Measurements from ENCODE around the gene UCN3. TPM values are rescaled to one million over a fixed set of nuclear protein-coding genes. Genes with fewer than 3 reads are reported as not detected.
A peak's percentile ranks its signal among the peaks of the same experiment; 100 is the strongest.

Gene UCN3
- polyA plus RNA-seq, 2 of the 4 experiments (the other 2 are of a cell fraction): not detected

DNA sequence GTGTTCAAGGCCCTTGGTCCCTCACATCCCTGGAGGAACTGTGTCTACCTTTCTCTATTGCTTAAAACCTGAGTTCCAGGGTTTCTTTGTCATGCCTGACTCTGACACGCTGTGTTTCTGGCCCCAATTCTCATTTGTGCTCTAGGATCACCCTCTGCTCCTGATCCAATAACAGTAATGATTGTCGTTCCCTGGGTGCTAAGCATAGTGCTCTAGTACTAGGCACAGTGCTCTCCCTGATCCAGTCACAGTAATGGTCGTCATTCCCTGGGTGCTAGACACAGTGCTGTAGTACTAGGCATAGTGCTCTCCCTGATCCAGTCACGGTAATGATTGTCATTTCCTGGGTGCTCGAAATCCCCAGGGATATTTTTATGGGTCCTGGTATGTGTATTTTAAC, 46.6 kb upstream of the UCN3 start:
- TF ChIP-seq KDM5A (IDR thresholded peaks at IDR 0.05) (no peak), JUN (IDR thresholded peaks at IDR 0.05) (no peak), NPAS2 (CRISPR knock-in tag; IDR thresholded peaks at IDR 0.05; ENCODE audit: borderline replicate concordance) (no peak), RARB (CRISPR knock-in tag; IDR thresholded peaks at IDR 0.05) (no peak), HOXB13 (CRISPR knock-in tag; IDR thresholded peaks at IDR 0.05; ENCODE audit: low read depth) (no peak)
- TF ChIP-seq, protein P1, sequence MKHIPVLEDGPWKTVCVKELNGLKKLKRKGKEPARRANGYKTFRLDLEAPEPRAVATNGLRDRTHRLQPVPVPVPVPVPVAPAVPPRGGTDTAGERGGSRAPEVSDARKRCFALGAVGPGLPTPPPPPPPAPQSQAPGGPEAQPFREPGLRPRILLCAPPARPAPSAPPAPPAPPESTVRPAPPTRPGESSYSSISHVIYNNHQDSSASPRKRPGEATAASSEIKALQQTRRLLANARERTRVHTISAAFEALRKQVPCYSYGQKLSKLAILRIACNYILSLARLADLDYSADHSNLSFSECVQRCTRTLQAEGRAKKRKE (CRISPR knock-in tag; IDR thresholded peaks at IDR 0.05; ENCODE audit: low read depth): no peak
- peaks cover 16% of the 10 kb centered on the region for H3K4me1 ChIP-seq
- FAIRE-seq (no peak), ATAC-seq (no peak), DNase-seq (ENCODE audit: low read depth in 1 of 2, low spot score in 1 of 2) (no peak)
- WGBS (ENCODE audit: missing lambda C conversion rate): 92% methylated on average over 5 of the region's 5 CpGs
- H3K4me2 ChIP-seq: peak overlapping the region; percentile 43
- peak overlapping the region; percentile 69 to 81 for H3K27ac ChIP-seq
- no peaks in the 10 kb centered on the region for H3K9me3 ChIP-seq
- ChIA-PET CTCF (interaction anchor here (0.9 to 1.5 kb wide), 4 partner anchors 11 to 469 kb away, joined by 3 to 4 read pairs (median 4); no protein-coding TSS in a partner anchor), POLR2A (interaction anchor here (1.3 kb wide), 1 partner anchor 333 kb away, joined by 3 read pairs; no protein-coding TSS in a partner anchor)
- H3K4me3 ChIP-seq: no peak overlapping the region

DNA sequence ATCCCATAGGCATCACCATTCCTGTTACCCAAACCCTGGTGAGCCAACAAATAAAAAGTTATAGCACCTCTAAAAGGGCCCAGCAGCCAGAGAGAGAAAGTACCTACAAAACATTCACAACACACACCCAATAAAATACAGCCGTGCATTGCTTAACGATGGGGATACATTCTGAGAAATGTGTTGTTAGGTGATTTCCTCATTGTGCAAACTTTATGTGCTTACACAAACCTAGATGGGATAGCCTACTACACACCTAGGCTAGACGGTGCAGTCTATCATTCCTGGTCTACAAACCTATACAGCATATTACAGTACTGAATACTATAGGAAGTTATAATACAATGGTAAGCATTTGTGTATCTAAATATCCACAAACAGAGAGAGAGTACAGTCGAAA, 44.9 kb upstream of the UCN3 start:
- Histone ChIP-seq H3K4me3 (no peak overlapping the region), H3K9me3 (no peaks in the 10 kb centered on the region), H3K4me1 (peaks cover 16% of the 10 kb centered on the region), H3K4me2 (no peak overlapping the region), H3K27ac (no peak overlapping the region)
- WGBS (ENCODE audit: missing lambda C conversion rate): 83% methylated on average over 4 of the region's 4 CpGs
- no peak for ATAC-seq
- no peak for DNase-seq (ENCODE audit: low read depth in 1 of 2, low spot score in 1 of 2)
- ChIA-PET POLR2A (no interaction called here), CTCF (interaction anchor here (0.7 kb wide), 1 partner anchor 53 kb away, joined by 3 read pairs; no protein-coding TSS in a partner anchor)
- FAIRE-seq: peak; percentile 7
- TF ChIP-seq FOSB (CRISPR knock-in tag; IDR thresholded peaks at IDR 0.05): no peak

DNA sequence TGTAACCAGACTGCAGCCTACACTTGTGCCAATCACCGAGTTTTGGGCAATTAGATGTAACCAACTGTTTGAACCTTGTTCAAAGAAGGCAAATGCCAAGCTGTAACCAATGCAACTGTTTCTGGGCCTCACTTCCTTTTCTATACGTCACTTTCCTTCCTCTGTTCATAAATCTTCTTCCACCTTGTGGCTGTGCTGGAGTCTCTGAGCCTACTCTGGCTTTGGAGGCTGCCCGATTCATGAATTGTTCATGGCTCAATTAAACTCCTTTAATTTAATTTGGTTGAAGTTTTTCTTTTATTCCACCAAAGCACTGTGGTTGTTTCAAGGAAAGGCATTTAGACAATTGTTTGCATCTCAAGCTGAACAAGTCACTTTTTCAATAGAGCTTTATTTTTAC, 43.5 kb upstream of the UCN3 start:
- ATAC-seq (no peak), DNase-seq (ENCODE audit: low read depth in 1 of 2, low spot score in 1 of 2) (no peak), FAIRE-seq (no peak)
- H3K4me2 ChIP-seq: no peak overlapping the region
- H3K4me3 ChIP-seq: no peak overlapping the region
- no peak overlapping the region for H3K27ac ChIP-seq
- ChIA-PET CTCF (interaction anchor here (0.9 kb wide), 1 partner anchor 19 kb away, joined by 3 read pairs; no protein-coding TSS in a partner anchor), POLR2A (no interaction called here)
- H3K9me3 ChIP-seq: peaks cover 11% of the 10 kb centered on the region; the same call in 2 of the 3 replicates
- WGBS (ENCODE audit: missing lambda C conversion rate): 92% methylated on average over 3 of the region's 3 CpGs
- TF ChIP-seq HEYL (CRISPR knock-in tag; IDR thresholded peaks at IDR 0.05): no peak
- TF ChIP-seq, protein P2, sequence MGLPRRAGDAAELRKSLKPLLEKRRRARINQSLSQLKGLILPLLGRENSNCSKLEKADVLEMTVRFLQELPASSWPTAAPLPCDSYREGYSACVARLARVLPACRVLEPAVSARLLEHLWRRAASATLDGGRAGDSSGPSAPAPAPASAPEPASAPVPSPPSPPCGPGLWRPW (IDR thresholded peaks at IDR 0.05): no peak
- no peak for TF ChIP-seq TFCP2L1 (CRISPR knock-in tag; IDR thresholded peaks at IDR 0.05)
- no peak for TF ChIP-seq TP53 (CRISPR knock-in tag; IDR thresholded peaks at IDR 0.05)
- TF ChIP-seq BHLHE40 (IDR thresholded peaks at IDR 0.05; ENCODE audit: low read depth, low read length): no peak
- TF ChIP-seq KDM5A (IDR thresholded peaks at IDR 0.05): no peak
- TF ChIP-seq SREBF2 (IDR thresholded peaks at IDR 0.05): no peak
- no peak for TF ChIP-seq RARB (CRISPR knock-in tag; IDR thresholded peaks at IDR 0.05)
- no peak for TF ChIP-seq POLR2A (IDR thresholded peaks at IDR 0.05; ENCODE audit: low read length)
- TF ChIP-seq HDAC2 (IDR thresholded peaks at IDR 0.05): no peak
- TF ChIP-seq JUN (IDR thresholded peaks at IDR 0.05): no peak
- TF ChIP-seq PHF8 (IDR thresholded peaks at IDR 0.05; ENCODE audit: borderline replicate concordance, low read depth): no peak
- no peak for TF ChIP-seq MYC (IDR thresholded peaks at IDR 0.05; ENCODE audit: borderline replicate concordance, low read length)
- no peak for TF ChIP-seq JUNB (IDR thresholded peaks at IDR 0.05)
- TF ChIP-seq EHF (CRISPR knock-in tag; IDR thresholded peaks at IDR 0.05): no peak
- TF ChIP-seq RFX5 (IDR thresholded peaks at IDR 0.05): no peak
- TF ChIP-seq FOSL2 (IDR thresholded peaks at IDR 0.05): no peak
- no peak for TF ChIP-seq FOSL2 (CRISPR knock-in tag; IDR thresholded peaks at IDR 0.05)
- H3K4me1 ChIP-seq: peaks cover 16% of the 10 kb centered on the region

DNA sequence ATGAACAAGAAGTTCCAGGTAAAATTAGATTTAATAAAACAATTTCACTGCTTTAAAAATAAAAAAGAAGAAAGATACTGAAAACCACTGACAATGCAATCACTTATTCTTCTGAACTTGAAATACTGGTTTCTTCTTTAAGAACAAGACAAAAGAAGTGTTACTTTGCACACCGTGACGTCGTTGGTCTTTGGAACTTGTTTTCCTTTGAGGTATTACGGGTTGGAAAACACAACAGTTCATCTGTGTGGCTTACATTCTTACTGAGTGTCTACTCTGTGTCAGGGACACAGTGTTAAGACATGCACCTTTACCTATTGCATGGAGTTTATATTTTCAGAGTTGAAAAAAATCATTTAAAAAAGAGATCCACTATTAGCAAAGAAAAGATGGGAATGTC, 41.3 kb upstream of the UCN3 start:
- POLR2A ChIA-PET: no interaction called here
- Histone ChIP-seq H3K4me1 (no peaks in the 10 kb centered on the region; the same call in 2 of the 3 replicates), H3K4me2 (no peak overlapping the region), H3K27ac (no peak overlapping the region), H3K9me3 (peaks cover 13% of the 10 kb centered on the region; the same call in 2 of the 3 replicates), H3K4me3 (no peak overlapping the region)
- ATAC-seq (no peak), FAIRE-seq (no peak), DNase-seq (ENCODE audit: low read depth in 1 of 2, low spot score in 1 of 2) (no peak)
- WGBS (ENCODE audit: missing lambda C conversion rate): 83% methylated on average over 4 of the region's 4 CpGs
- CTCF ChIA-PET: no interaction called here
- TF ChIP-seq CHD4 (IDR thresholded peaks at IDR 0.05; ENCODE audit: borderline replicate concordance): no peak
- TF ChIP-seq, protein P3, sequence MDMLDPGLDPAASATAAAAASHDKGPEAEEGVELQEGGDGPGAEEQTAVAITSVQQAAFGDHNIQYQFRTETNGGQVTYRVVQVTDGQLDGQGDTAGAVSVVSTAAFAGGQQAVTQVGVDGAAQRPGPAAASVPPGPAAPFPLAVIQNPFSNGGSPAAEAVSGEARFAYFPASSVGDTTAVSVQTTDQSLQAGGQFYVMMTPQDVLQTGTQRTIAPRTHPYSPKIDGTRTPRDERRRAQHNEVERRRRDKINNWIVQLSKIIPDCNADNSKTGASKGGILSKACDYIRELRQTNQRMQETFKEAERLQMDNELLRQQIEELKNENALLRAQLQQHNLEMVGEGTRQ (IDR thresholded peaks at IDR 0.05): no peak
- no peak for TF ChIP-seq HOXB13 (CRISPR knock-in tag; IDR thresholded peaks at IDR 0.05; ENCODE audit: low read depth)
- no peak for TF ChIP-seq TFCP2L1 (CRISPR knock-in tag; IDR thresholded peaks at IDR 0.05)
- no peak for TF ChIP-seq CBX8 (IDR thresholded peaks at IDR 0.05)
- TF ChIP-seq MAFK (IDR thresholded peaks at IDR 0.05; ENCODE audit: partially characterized antibody): no peak
- no peak for TF ChIP-seq FOXS1 (CRISPR knock-in tag; IDR thresholded peaks at IDR 0.05)
- TF ChIP-seq HOXB5 (CRISPR knock-in tag; IDR thresholded peaks at IDR 0.05): no peak
- TF ChIP-seq HDAC2 (IDR thresholded peaks at IDR 0.05): no peak
- TF ChIP-seq KDM1A (IDR thresholded peaks at IDR 0.05; ENCODE audit: low read depth): no peak
- TF ChIP-seq BHLHE40 (IDR thresholded peaks at IDR 0.05; ENCODE audit: low read depth, low read length): no peak
- no peak for TF ChIP-seq EHMT2 (IDR thresholded peaks at IDR 0.05; ENCODE audit: low read depth)
- TF ChIP-seq JUNB (IDR thresholded peaks at IDR 0.05): no peak
- TF ChIP-seq KDM5A (IDR thresholded peaks at IDR 0.05): no peak
- no peak for TF ChIP-seq MYC (IDR thresholded peaks at IDR 0.05; ENCODE audit: borderline replicate concordance, low read length)
- TF ChIP-seq, protein P2 (IDR thresholded peaks at IDR 0.05): no peak
